MCF 10A (cell line): ENCODE data around the gene CXorf65. TPM values are rescaled to one million over a fixed set of nuclear protein-coding genes. Genes with fewer than 3 reads are reported as not detected.

Source experiments
- BruUV-seq: library from RNA; stranded (reverse); fragments of 400-500 nt; replicated peaks from 2 replicates; lab custom pipeline; 2021; lab: Mats Ljungman, UMichigan
- CTCF ChIA-PET: fragments of 300-600 bp; sonication (Branson Sonifier 250); formaldehyde crosslinking; extraction: SDS; loops from one replicate; lab custom pipeline; 2021; ENCODE audit warnings: antibody characterized with exemption, inconsistent platforms; lab: Yijun Ruan, JAX
- POLR2A ChIA-PET: fragments of 300-600, 350-650 bp; sonication (Branson Sonifier 250); formaldehyde crosslinking; extraction: SDS; loops from one replicate; lab custom pipeline; 2020; ENCODE audit warnings: antibody characterized with exemption, inconsistent platforms; lab: Yijun Ruan, JAX
- DNase-seq: peaks from one replicate; pipeline ENCODE4 v3.0.0-alpha.2; 2018; ENCODE audit not compliant: unreplicated experiment
- H3K27ac Mint-ChIP-seq: one replicate; pipeline ENCODE4 v1.8.0; 2022; ENCODE audit warnings: mild to moderate bottlenecking, low read depth, mixed read lengths; ENCODE audit not compliant: unreplicated experiment
- H3K27me3 Mint-ChIP-seq: one replicate; pipeline ENCODE4 v1.8.0; 2022; ENCODE audit warnings: mixed read lengths; ENCODE audit not compliant: insufficient read depth, unreplicated experiment
- H3K36me3 Mint-ChIP-seq: one replicate; pipeline ENCODE4 v1.8.0; 2022; ENCODE audit warnings: mild to moderate bottlenecking, moderate library complexity, mixed read lengths; ENCODE audit not compliant: insufficient read depth, unreplicated experiment
- H3K4me1 Mint-ChIP-seq: one replicate; pipeline ENCODE4 v1.8.0; 2022; ENCODE audit warnings: mixed read lengths; ENCODE audit not compliant: insufficient read depth, unreplicated experiment
- H3K4me3 Mint-ChIP-seq: one replicate; pipeline ENCODE4 v1.8.0; 2022; ENCODE audit warnings: mild to moderate bottlenecking, moderate library complexity, mixed read lengths; ENCODE audit not compliant: unreplicated experiment
- H3K9me3 Mint-ChIP-seq: one replicate; pipeline ENCODE4 v1.8.0; 2022; ENCODE audit warnings: mixed read lengths; ENCODE audit not compliant: unreplicated experiment
- intact Hi-C: fragments of 100-400 bp; cut with micrococcal nuclease; formaldehyde crosslinking; loops from 2 replicates; pipeline ENCODE4 v1.14.1; 2022
- total RNA-seq: library from RNA; stranded (reverse); gene quantifications from 2 replicates; pipeline ENCODE4 v1.2.3, GENCODE V29; 2022
- TF ChIP-seq, protein P1 (sequence below): fragments of 200-600 bp; IDR thresholded peaks from one replicate; pipeline ENCODE4 v1.8.0; 2022; ENCODE audit warnings: antibody characterized with exemption, mild to moderate bottlenecking; ENCODE audit not compliant: unreplicated experiment

CXorf65 gene
- total RNA-seq, 1 experiment from 2014 or later = not detected

DNA sequence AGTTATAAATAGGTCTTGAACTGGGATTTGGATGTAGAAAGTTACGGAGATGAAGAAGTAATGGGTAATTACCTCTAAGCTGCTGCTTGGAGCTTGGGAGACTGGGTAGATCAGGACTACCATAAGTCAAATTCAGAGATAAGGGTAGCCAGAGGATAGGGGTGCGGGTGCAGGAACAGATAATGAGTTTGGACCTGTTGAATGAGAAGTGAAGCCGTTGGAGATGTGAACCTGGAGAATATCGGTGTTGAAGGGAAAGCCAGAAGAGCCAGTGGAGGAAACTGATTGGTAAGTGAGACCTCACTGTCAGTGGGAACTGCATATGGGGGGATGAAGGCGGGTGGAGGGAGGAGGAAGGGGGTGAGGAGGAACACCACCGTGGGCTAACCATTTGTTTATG is 11.5 kb downstream of the CXorf65 start:
- no peak for DNase-seq
- no peaks in the 10 kb centered on the region for H3K4me1 Mint-ChIP-seq
- H3K36me3 Mint-ChIP-seq = no peaks in the 10 kb centered on the region
- TSS peak; percentile 82 for BruUV-seq
- no peaks in the 10 kb centered on the region for H3K9me3 Mint-ChIP-seq
- peak overlapping the region; percentile 82 for H3K4me3 Mint-ChIP-seq
- intact Hi-C loops = no loop called here
- TF ChIP-seq, protein P1, sequence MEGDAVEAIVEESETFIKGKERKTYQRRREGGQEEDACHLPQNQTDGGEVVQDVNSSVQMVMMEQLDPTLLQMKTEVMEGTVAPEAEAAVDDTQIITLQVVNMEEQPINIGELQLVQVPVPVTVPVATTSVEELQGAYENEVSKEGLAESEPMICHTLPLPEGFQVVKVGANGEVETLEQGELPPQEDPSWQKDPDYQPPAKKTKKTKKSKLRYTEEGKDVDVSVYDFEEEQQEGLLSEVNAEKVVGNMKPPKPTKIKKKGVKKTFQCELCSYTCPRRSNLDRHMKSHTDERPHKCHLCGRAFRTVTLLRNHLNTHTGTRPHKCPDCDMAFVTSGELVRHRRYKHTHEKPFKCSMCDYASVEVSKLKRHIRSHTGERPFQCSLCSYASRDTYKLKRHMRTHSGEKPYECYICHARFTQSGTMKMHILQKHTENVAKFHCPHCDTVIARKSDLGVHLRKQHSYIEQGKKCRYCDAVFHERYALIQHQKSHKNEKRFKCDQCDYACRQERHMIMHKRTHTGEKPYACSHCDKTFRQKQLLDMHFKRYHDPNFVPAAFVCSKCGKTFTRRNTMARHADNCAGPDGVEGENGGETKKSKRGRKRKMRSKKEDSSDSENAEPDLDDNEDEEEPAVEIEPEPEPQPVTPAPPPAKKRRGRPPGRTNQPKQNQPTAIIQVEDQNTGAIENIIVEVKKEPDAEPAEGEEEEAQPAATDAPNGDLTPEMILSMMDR = no peak
- H3K27ac Mint-ChIP-seq = peak overlapping the region; percentile 84
- POLR2A ChIA-PET = interaction anchor here (1.1 kb wide), 1 partner anchor 9 kb away, joined by 3 read pairs; no protein-coding TSS in a partner anchor
- CTCF ChIA-PET = no interaction called here
- H3K27me3 Mint-ChIP-seq = peaks cover 60% of the 10 kb centered on the region

DNA sequence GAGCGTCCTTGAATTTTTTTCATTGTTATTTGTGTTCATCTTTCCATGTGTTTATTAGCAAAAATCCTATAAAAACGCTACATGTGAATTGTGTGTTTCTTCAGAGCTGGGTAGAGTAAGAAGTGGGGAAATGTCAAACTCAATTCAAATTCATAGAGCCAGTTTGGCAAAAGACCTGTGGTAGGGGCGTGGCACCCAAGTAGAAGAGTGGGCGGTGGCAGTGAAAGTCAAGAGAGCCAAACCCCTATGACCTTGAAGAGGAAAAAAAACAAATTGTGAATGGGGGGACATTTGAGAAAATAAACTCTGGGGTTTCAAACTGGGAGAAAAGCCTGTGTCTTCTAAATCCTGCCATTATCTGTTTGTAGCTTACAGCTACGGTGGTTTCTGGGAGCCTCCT is 15.3 kb downstream of the CXorf65 start:
- Mint-ChIP-seq H3K27ac (no peak overlapping the region), H3K4me3 (no peak overlapping the region), H3K27me3 (peaks cover 43% of the 10 kb centered on the region), H3K9me3 (no peaks in the 10 kb centered on the region), H3K36me3 (no peaks in the 10 kb centered on the region), H3K4me1 (no peaks in the 10 kb centered on the region)
- intact Hi-C loops = no loop called here
- DNase-seq = no peak
- ChIA-PET POLR2A (no interaction called here), CTCF (interaction anchor here (0.6 to 0.7 kb wide), 2 partner anchors 17 to 93 kb away, joined by 3 read pairs; no protein-coding TSS in a partner anchor)
- BruUV-seq = no TSS peak
- TF ChIP-seq, protein P1 = no peak

DNA sequence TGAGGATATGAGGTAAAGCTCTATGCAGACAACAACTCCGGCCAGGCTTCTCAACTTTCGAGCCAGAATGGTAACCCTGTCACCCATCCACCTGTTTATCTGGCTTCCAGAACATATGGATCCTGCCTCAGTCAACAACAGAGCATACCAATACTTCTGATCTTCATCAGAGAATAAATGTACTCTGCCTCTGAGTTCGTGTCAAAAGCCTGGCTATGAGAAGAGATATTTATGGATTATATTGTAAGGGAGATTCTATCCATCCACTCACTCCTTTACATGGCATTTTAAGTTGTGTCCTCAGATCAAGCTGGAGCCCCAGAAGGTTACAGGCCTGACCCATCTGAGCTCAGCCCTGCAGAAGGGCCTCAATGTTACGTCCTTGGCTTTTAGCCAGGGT is 20.6 kb downstream of the CXorf65 start:
- no peaks in the 10 kb centered on the region for H3K9me3 Mint-ChIP-seq
- intact Hi-C loops = no loop called here
- H3K27me3 Mint-ChIP-seq = peaks cover 3% of the 10 kb centered on the region
- H3K36me3 Mint-ChIP-seq = no peaks in the 10 kb centered on the region
- no peak overlapping the region for H3K27ac Mint-ChIP-seq
- DNase-seq = no peak
- ChIA-PET CTCF (no interaction called here), POLR2A (interaction anchor here (0.7 kb wide), 1 partner anchor 9 kb away, joined by 3 read pairs; no protein-coding TSS in a partner anchor)
- TF ChIP-seq, protein P1 = no peak
- no TSS peak for BruUV-seq
- peaks cover 6% of the 10 kb centered on the region for H3K4me1 Mint-ChIP-seq
- no peak overlapping the region for H3K4me3 Mint-ChIP-seq

DNA sequence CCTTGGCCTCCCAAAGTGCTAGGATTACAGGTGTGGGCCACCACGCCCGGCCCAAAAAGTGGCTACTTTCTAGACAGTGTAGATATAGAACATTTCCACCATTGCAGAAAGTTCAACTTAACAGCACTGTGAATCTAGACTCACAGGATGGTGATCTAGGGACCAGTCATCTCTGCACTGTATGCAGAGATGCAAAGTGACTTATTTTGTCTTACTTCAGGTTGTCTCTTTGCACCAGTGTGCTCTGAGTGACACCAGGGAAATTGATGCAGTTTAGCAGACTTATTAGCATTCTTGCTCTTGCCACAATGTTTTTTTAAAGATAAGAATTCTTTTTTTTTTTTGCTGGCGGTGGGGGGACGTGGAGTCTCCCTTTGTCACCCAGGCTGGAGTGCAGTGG is 23.7 kb downstream of the CXorf65 start:
- Mint-ChIP-seq H3K4me3 (no peak overlapping the region), H3K4me1 (peaks cover 6% of the 10 kb centered on the region), H3K27me3 (peaks cover 16% of the 10 kb centered on the region), H3K27ac (no peak overlapping the region), H3K9me3 (no peaks in the 10 kb centered on the region), H3K36me3 (no peaks in the 10 kb centered on the region)
- ChIA-PET POLR2A (interaction anchor here (0.7 kb wide), 1 partner anchor 46 kb away, joined by 3 read pairs; no protein-coding TSS in a partner anchor), CTCF (no interaction called here)
- TF ChIP-seq, protein P1 = no peak
- no TSS peak for BruUV-seq
- no peak for DNase-seq
- intact Hi-C loops = no loop called here
